ENCODE data around the gene MXI1. TPM values are rescaled to one million over a fixed set of nuclear protein-coding genes. Genes with fewer than 3 reads are reported as not detected.

MXI1 gene
- total RNA-seq, 3 donors from 2014 or later: 75.4 to 137 (median 79.5) TPM

DNA sequence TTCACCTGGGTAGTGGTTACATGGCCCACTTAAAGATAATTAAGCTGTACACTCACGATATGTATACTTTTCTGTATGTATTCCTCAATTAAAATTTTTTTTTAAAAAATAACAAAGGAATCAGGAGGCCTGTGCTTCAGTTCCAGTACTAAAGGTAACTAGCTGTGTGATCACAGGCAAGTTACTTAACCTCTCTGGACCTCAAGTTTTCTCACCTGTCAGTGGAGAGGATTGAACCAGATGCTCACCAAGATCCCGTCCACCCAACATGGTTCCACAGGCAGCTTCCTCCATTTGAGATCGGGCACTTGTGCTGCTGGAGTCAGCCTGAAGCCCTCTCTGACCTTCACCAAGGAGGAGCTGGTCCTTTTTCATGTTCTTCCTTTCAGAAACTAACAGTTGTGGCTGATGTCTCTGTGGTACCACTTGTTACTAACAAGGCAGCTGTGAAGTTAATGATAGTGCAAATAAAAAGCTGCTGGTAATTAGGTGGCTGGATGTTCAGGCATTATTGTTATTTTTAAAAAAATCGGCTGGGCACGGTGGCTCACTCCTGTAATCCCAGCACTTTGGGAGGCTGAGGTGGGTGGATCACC, 126.8 kb downstream of the MXI1 start:
- TF ChIP-seq CTCF (IDR thresholded peaks at IDR 0.05): no peak
- no peak for TF ChIP-seq POLR2A (IDR thresholded peaks at IDR 0.05)
- no peak for TF ChIP-seq POLR2AphosphoS5 (IDR thresholded peaks at IDR 0.05)
- no peaks in the 10 kb centered on the region for H3K27me3 ChIP-seq
- peaks cover 5 to 9% of the 10 kb centered on the region in 2 donors for H3K4me1 ChIP-seq
- no peak overlapping the region for H3K27ac ChIP-seq
- DNase-seq (ENCODE audit: low spot score in 2 of 2): no peak
- intact Hi-C loops (cut with DNase I; ENCODE audit: low total_unique reads): no loop called here
- H3K36me3 ChIP-seq: no peaks in the 10 kb centered on the region
- H3K4me3 ChIP-seq: no peak overlapping the region
- H3K9me3 ChIP-seq: peaks cover 9 to 15% of the 10 kb centered on the region in 2 donors

GRCh38 chr10:110335314-110336064, 128.1 kb downstream of the MXI1 start:
- peak overlapping the region; percentile 80 to 83 for H3K27ac ChIP-seq
- TF ChIP-seq POLR2AphosphoS5 (IDR thresholded peaks at IDR 0.05) (no peak), POLR2A (IDR thresholded peaks at IDR 0.05) (no peak), CTCF (IDR thresholded peaks at IDR 0.05) (no peak)
- H3K4me1 ChIP-seq: peaks cover 5 to 9% of the 10 kb centered on the region in 2 donors
- H3K4me3 ChIP-seq: peak overlapping the region in 1 of 3 donors; percentile 8
- no peaks in the 10 kb centered on the region for H3K27me3 ChIP-seq
- H3K36me3 ChIP-seq: no peaks in the 10 kb centered on the region
- DNase-seq (ENCODE audit: low spot score in 2 of 2): no peak
- peaks cover 7 to 12% of the 10 kb centered on the region in 2 donors for H3K9me3 ChIP-seq
- intact Hi-C loops (cut with DNase I; ENCODE audit: low total_unique reads): no loop called here

DNA sequence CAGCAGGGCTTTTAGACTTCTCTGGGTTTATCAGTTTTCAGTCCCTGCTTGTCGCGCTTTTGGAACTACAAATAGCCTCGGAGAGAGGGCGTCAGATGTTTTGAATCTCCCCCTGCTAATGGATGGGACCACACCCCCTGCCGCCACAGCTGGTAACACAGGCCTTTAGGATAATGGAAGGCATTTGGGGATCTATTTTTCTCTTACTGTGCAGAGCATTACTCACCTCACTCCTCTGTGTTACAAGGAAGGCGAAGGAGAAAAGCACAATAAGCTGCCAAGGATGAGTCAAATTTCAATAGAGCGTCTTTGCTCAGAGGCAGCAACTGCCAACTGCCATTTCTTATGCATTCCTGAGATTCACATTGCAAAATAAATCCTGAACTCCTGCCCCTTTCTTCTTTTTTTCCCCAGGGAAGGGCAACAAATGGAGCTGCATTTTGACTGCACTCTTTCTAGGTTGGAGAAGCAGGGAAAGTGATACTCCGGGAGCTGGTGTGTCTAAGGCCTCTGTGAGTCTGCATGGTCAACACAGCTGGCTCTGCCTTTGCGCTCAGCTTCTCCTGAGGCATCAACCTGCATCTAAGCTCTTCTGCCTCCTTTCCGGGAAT, 128.8 kb downstream of the MXI1 start:
- intact Hi-C loops (cut with DNase I; ENCODE audit: low total_unique reads): no loop called here
- peak in 1 of 2 donors; percentile 51 for DNase-seq (ENCODE audit: low spot score in 2 of 2)
- H3K9me3 ChIP-seq: peaks cover 0 to 5% of the 10 kb centered on the region in 2 donors
- peak overlapping the region; percentile 80 to 83 for H3K27ac ChIP-seq
- peak in 1 of 3 donors; percentile 5 for TF ChIP-seq POLR2AphosphoS5 (IDR thresholded peaks at IDR 0.05)
- TF ChIP-seq POLR2A (IDR thresholded peaks at IDR 0.05): no peak
- no peak for TF ChIP-seq CTCF (IDR thresholded peaks at IDR 0.05)
- H3K4me1 ChIP-seq: peaks cover 5 to 9% of the 10 kb centered on the region in 2 donors
- no peaks in the 10 kb centered on the region for H3K27me3 ChIP-seq
- peak overlapping the region in 1 of 3 donors; percentile 8 for H3K4me3 ChIP-seq
- H3K36me3 ChIP-seq: no peaks in the 10 kb centered on the region

Other genes with a start within 250 kb of the MXI1 start
- gene ADD3, start 199.6 kb upstream of the MXI1 start, total RNA-seq: 100 to 1,000 TPM; 208 to 458 (median 347) TPM
- gene SMNDC1, start 97.3 kb downstream of the MXI1 start, total RNA-seq: 10 to 100 TPM; 11.5 to 16.0 (median 13.4) TPM